Measurements from ENCODE around the gene KRTDAP. TPM values are rescaled to one million over a fixed set of nuclear protein-coding genes. Genes with fewer than 3 reads are reported as not detected.

The KRTDAP gene
- total RNA-seq, 1 donor from 2014 or later: not detected

Other genes starting within 250 kb of the KRTDAP start
- 6.1 TPM for gene LSR, start 241.5 kb downstream of the KRTDAP start, total RNA-seq
- gene USF2, start 221.5 kb downstream of the KRTDAP start, total RNA-seq: 170 TPM
- gene HAMP, start 207.9 kb downstream of the KRTDAP start, total RNA-seq: not detected
- gene MAG, start 198.3 kb downstream of the KRTDAP start, total RNA-seq: not detected
- gene CD22, start 161.3 kb downstream of the KRTDAP start, total RNA-seq: 0.52 TPM
- gene FFAR1, start 142.6 kb downstream of the KRTDAP start, total RNA-seq: not detected
- gene FFAR3, start 132.0 kb downstream of the KRTDAP start, total RNA-seq: not detected
- not detected for gene GPR42, start 119.4 kb downstream of the KRTDAP start, total RNA-seq
- 0.27 TPM for gene FFAR2, start 42.2 kb downstream of the KRTDAP start, total RNA-seq
- gene DMKN, start 23.2 kb upstream of the KRTDAP start, total RNA-seq: 16.1 TPM
- gene SBSN, start 37.8 kb upstream of the KRTDAP start, total RNA-seq: not detected
- not detected for gene GAPDHS, start 43.0 kb upstream of the KRTDAP start, total RNA-seq
- gene TMEM147, start 55.2 kb upstream of the KRTDAP start, total RNA-seq: 84.4 TPM
- gene ATP4A, start 73.2 kb upstream of the KRTDAP start, total RNA-seq: not detected
- gene PMIS2, start 95.7 kb upstream of the KRTDAP start, total RNA-seq: not detected
- 3.9 TPM for gene HAUS5, start 122.3 kb upstream of the KRTDAP start, total RNA-seq
- 51.0 TPM for gene RBM42, start 138.6 kb upstream of the KRTDAP start, total RNA-seq
- 0.27 TPM for gene ETV2, start 151.3 kb upstream of the KRTDAP start, total RNA-seq
- gene COX6B1, start 157.9 kb upstream of the KRTDAP start, total RNA-seq: 1,553 TPM
- not detected for gene UPK1A, start 176.1 kb upstream of the KRTDAP start, total RNA-seq
- gene ZBTB32, start 214.1 kb upstream of the KRTDAP start, total RNA-seq: not detected
- 15.8 TPM for gene KMT2B, start 227.5 kb upstream of the KRTDAP start, total RNA-seq